Prostate gland (tissue), 2 donors: ENCODE measurements around the gene PTPN1. TPM values are rescaled to one million over a fixed set of nuclear protein-coding genes. Genes with fewer than 3 reads are reported as not detected.

Experiments
- DNase-seq: peaks from one replicate; pipeline ENCODE4 v3.0.0-alpha.2; 2019; ENCODE audit warnings: low spot score
- H3K27ac ChIP-seq, 2 donors: fragments of 200-600 bp; sonication (generic); 2 replicates each; pipeline ENCODE4 v1.5.1; 2017 to 2019
- H3K27me3 ChIP-seq: fragments of 200-600 bp; sonication (generic); replicated peaks from 2 replicates; pipeline ENCODE4 v1.5.1; 2019; ENCODE audit not compliant: insufficient read depth
- H3K36me3 ChIP-seq, 2 donors: fragments of 200-600 bp; sonication (generic); 1 replicate in 1 of 2; 2 replicates in 1 of 2; pipeline versions ENCODE4 v1.5.1 to v1.8.1; 2017 to 2019
- H3K4me1 ChIP-seq: fragments of 200-600 bp; sonication (generic); replicated peaks from 2 replicates; pipeline ENCODE4 v1.5.1; 2019
- H3K4me3 ChIP-seq, 2 donors: fragments of 200-600 bp; sonication (generic); 2 replicates each; pipeline ENCODE4 v1.5.1; 2017 to 2019
- H3K9me3 ChIP-seq: fragments of 200-600 bp; sonication (generic); 2 replicates; pipeline ENCODE4 v1.5.1; 2017
- CTCF ChIP-seq, 4 experiments: fragments of 200-600 bp in 2 of 4; fragments of 450-650 bp in 2 of 4; sonication (generic) in 2 of 4; IDR thresholded peaks; 1 replicate in 3 of 4; 2 replicates in 1 of 4; pipeline ENCODE4 v1.5.1; 2016 to 2019; ENCODE audit warnings: antibody characterized with exemption in 4 of 4, mild to moderate bottlenecking in 2 of 4, moderate library complexity in 2 of 4
- POLR2A ChIP-seq: fragments of 450-650 bp; IDR thresholded peaks from one replicate; pipeline ENCODE4 v1.6.1; 2016; ENCODE audit warnings: antibody characterized with exemption, mild to moderate bottlenecking
- POLR2AphosphoS5 ChIP-seq: sonication (generic); formaldehyde crosslinking; IDR thresholded peaks from one replicate; pipeline ENCODE4 v1.6.1; 2017; ENCODE audit warnings: antibody characterized with exemption
- WGBS: methylation state at CpG from one replicate; pipeline ENCODE4 v1.1.5; 2018; 5-methylcytosine and 5-hydroxymethylcytosine counted together
- intact Hi-C: fragments of 100-400 bp; cut with DNase I; formaldehyde crosslinking; loops from one replicate; pipeline ENCODE4 v1.14.2; 2022
- total RNA-seq, 2 donors: library from RNA; depleted of rRNA; stranded (reverse); fragments of >200 nt; gene quantifications; one replicate each; pipeline ENCODE4 v1.1.0, GENCODE V29; 2016

Gene PTPN1
- total RNA-seq, 2 donors from 2014 or later = 28.5 to 46.6 TPM

DNA sequence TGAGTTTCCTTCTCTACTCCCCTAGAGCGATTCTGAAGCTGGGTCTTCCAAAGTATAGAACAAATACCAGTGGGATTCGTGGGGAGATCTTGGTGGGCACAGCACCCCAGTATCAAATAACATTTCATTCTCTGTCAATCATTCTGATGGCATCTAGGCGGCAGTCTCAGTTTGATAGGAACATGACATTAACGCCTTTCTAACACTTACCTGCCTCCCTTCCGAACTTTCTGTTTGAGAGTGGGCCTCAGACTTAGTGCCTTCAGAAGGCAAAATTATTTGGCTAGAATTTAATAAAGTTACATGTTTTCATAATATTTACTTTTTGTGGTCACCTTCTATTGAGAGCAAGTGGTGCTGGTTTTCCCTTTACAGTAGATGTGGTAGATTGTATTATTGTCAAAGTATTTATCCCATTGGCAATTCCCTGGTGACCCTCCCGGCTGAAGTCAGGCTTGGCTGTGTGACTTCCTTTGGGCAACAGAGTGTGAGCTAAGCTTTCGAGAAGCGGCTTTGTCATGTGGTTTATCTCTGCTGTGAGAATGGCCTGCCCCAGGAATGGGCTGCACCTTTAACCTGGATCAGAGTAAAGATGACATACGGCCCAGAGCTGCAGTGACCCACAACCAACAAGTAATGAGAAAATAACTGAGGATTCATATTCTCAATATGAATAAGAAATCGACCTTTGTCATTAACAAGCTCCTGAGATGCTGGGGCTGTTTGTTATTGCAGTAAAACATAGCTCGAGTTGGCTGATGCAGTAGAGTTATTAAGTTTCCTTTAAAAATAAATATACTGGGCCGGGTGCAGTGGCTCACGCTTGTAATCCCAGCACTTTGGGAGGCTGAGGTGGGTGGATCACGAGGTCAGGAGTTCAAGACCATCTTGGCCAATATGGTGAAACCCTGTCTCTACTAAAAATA lies 45.2 kb upstream of the PTPN1 start:
- no peak overlapping the region for H3K27ac ChIP-seq
- WGBS = 79% methylated on average over 14 of the region's 14 CpGs
- H3K4me3 ChIP-seq = no peak overlapping the region
- H3K36me3 ChIP-seq = no peaks in the 10 kb centered on the region
- no peaks in the 10 kb centered on the region for H3K27me3 ChIP-seq
- no peaks in the 10 kb centered on the region for H3K9me3 ChIP-seq
- intact Hi-C loops = loop anchor here (1.0 to 10.0 kb wide), 6 partner anchors 68 to 350 kb away; partner anchors contain the start of gene UBE2V1
- no peaks in the 10 kb centered on the region for H3K4me1 ChIP-seq
- no peak for DNase-seq
- TF ChIP-seq POLR2AphosphoS5 (no peak), CTCF (IDR thresholded peaks at IDR 0.05) (no peak), POLR2A (no peak)

DNA sequence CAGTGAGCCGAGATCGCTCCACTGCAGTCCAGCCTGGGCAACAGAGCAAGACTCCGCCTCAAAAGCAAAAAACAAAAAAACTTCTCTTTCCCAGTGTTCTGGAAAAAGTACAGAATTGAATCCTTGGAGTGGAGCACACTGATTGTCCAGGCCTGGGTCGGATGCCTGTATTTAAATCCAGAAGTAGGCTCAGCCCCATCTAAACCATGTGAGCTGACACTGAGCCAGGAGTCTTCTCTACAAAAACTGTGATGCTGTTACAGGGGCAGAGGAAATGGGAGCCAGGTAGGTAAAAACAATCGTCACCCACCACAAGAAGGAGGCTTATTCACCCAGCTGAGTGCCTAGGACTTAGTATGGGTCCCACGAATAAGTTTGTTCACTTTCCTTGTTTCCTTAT lies 43.0 kb upstream of the PTPN1 start:
- intact Hi-C loops = loop anchor here (10.0 kb wide), 1 partner anchor 352 kb away; the partner anchor contains the start of gene UBE2V1
- Histone ChIP-seq H3K9me3 (no peaks in the 10 kb centered on the region), H3K36me3 (no peaks in the 10 kb centered on the region), H3K4me1 (no peaks in the 10 kb centered on the region), H3K27me3 (no peaks in the 10 kb centered on the region), H3K4me3 (no peak overlapping the region), H3K27ac (no peak overlapping the region)
- 74% methylated on average over 6 of the region's 6 CpGs for WGBS
- no peak for DNase-seq
- TF ChIP-seq POLR2AphosphoS5 = no peak
- TF ChIP-seq CTCF (IDR thresholded peaks at IDR 0.05) = no peak
- TF ChIP-seq POLR2A = no peak

GRCh38 chr20:50467718-50468356 lies 42.3 kb upstream of the PTPN1 start:
- no peak for DNase-seq
- H3K36me3 ChIP-seq = no peaks in the 10 kb centered on the region
- H3K27me3 ChIP-seq = no peaks in the 10 kb centered on the region
- no peak overlapping the region for H3K4me3 ChIP-seq
- WGBS = 87% methylated on average over 3 of the region's 3 CpGs
- intact Hi-C loops = loop anchor here (10.0 kb wide), 1 partner anchor 353 kb away; the partner anchor contains the start of gene UBE2V1
- no peak for TF ChIP-seq POLR2A
- TF ChIP-seq POLR2AphosphoS5 = peak; percentile 43
- no peaks in the 10 kb centered on the region for H3K9me3 ChIP-seq
- no peak overlapping the region for H3K27ac ChIP-seq
- no peaks in the 10 kb centered on the region for H3K4me1 ChIP-seq

DNA sequence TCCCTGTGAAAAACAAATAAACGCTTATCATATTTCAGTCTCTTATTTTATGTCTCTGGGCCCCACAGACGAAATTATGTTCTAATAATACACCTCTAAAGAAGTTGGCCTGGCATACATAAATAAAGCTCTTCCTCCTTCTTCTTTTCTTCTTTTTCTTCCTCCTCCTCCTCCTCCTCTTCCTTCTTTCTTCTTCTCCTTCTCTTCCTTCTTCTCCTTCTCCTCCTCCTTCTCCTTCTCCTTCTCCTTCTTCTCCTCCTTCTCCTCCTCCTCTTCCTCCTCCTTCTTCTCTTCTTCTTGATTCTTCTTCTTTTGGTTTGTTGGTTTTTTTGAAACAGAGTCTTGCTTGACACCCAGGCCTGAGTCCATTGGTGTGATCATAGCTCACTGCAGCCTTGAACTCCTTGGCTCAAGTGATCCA lies 41.8 kb upstream of the PTPN1 start:
- Histone ChIP-seq H3K9me3 (no peaks in the 10 kb centered on the region), H3K36me3 (no peaks in the 10 kb centered on the region), H3K4me1 (no peaks in the 10 kb centered on the region), H3K27ac (no peak overlapping the region), H3K4me3 (no peak overlapping the region), H3K27me3 (no peaks in the 10 kb centered on the region)
- no peak for DNase-seq
- no peak for TF ChIP-seq POLR2A
- TF ChIP-seq CTCF (IDR thresholded peaks at IDR 0.05) = no peak
- no peak for TF ChIP-seq POLR2AphosphoS5
- 58% methylated on average over 2 of the region's 2 CpGs for WGBS
- intact Hi-C loops = loop anchor here (10.0 kb wide), 1 partner anchor 354 kb away; the partner anchor contains the start of gene UBE2V1

DNA sequence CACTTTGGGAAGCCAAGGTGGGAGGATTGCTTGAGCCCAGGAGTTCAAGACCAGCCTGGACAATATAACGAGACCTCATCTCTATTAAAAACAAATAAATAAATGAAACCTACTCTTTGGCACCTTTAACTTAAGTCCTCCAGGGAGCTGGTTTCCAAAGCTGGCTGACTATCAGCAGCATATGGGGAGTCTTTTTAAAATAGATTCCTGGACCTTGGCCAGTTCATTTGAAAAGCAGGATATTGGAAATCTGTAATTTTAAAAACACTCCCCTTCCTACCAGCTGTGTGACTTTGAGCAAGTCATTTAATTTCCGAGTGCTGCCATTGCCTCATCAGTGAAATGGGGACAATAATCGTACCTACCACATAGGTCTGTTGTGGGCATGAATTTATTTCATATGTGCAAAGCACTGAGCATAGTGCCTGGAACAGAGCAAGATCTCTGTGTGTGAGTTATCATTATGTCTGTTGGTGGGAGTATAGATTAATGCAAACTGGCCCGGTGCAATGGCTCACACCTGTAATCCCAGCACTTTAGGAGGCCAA lies 40.9 kb upstream of the PTPN1 start:
- intact Hi-C loops = loop anchor here (10.0 kb wide), 1 partner anchor 354 kb away; the partner anchor contains the start of gene UBE2V1
- DNase-seq = no peak
- no peaks in the 10 kb centered on the region for H3K9me3 ChIP-seq
- no peak overlapping the region for H3K4me3 ChIP-seq
- H3K36me3 ChIP-seq = no peaks in the 10 kb centered on the region
- H3K27ac ChIP-seq = no peak overlapping the region
- H3K27me3 ChIP-seq = no peaks in the 10 kb centered on the region
- 86% methylated on average over 4 of the region's 4 CpGs for WGBS
- no peaks in the 10 kb centered on the region for H3K4me1 ChIP-seq
- TF ChIP-seq CTCF (IDR thresholded peaks at IDR 0.05) (no peak), POLR2A (no peak)
